ENCODE measurements around the gene CD300LB. TPM values are rescaled to one million over a fixed set of nuclear protein-coding genes. Genes with fewer than 3 reads are reported as not detected.
A peak's percentile ranks its signal among the peaks of the same experiment; 100 is the strongest.

CD300LB gene
- total and polyA plus RNA-seq, 3 donors from 2014 or later: 0.30 to 0.99 (median 0.71) TPM

DNA sequence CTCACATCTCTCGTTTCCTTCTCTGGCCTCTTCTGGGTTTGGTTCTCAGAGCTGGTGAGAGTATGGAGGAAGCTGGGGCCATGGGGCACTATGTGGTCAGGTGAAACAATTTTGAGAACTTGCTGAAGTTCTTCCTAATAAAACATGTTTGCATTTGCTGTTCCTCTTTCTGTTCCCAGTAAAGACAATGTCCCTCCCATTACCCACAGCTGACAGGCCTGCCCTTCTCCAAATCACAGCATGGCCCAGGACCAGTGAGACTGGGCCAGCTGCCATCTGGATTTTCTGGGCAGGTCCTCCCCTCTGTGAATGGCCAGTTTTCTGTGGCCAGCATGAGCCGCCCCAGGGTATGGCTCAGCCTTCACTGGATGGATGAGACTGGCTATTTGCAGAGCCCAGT is 36.1 kb upstream of the CD300LB start, which contains the start of gene CD300H:
TSS of gene CD300H (minus strand) at position 113 of the 400 bp plus-strand sequence.
- Histone ChIP-seq H3K9me3 (no peaks in the 10 kb centered on the region), H3K4me3 (no peak within 1 kb of the TSS), H3K4me1 (no peaks in the 10 kb centered on the region), H3K36me3 (ENCODE audit: low read depth, missing control alignments) (no peaks in the 10 kb centered on the region), H3K27me3 (no peaks in the 10 kb centered on the region), H3K27ac (no peak within 1 kb of the TSS)
- no peak for DNase-seq
- WGBS, 2 donors: 80 to 90% methylated on average over 2 of the region's 2 CpGs
- intact Hi-C loops (cut with DNase I; ENCODE audit: low total_unique reads): no loop called here
- no peak for TF ChIP-seq POLR2A (IDR thresholded peaks at IDR 0.05)
- TF ChIP-seq, protein P1, sequence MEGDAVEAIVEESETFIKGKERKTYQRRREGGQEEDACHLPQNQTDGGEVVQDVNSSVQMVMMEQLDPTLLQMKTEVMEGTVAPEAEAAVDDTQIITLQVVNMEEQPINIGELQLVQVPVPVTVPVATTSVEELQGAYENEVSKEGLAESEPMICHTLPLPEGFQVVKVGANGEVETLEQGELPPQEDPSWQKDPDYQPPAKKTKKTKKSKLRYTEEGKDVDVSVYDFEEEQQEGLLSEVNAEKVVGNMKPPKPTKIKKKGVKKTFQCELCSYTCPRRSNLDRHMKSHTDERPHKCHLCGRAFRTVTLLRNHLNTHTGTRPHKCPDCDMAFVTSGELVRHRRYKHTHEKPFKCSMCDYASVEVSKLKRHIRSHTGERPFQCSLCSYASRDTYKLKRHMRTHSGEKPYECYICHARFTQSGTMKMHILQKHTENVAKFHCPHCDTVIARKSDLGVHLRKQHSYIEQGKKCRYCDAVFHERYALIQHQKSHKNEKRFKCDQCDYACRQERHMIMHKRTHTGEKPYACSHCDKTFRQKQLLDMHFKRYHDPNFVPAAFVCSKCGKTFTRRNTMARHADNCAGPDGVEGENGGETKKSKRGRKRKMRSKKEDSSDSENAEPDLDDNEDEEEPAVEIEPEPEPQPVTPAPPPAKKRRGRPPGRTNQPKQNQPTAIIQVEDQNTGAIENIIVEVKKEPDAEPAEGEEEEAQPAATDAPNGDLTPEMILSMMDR (IDR thresholded peaks at IDR 0.05): no peak

DNA sequence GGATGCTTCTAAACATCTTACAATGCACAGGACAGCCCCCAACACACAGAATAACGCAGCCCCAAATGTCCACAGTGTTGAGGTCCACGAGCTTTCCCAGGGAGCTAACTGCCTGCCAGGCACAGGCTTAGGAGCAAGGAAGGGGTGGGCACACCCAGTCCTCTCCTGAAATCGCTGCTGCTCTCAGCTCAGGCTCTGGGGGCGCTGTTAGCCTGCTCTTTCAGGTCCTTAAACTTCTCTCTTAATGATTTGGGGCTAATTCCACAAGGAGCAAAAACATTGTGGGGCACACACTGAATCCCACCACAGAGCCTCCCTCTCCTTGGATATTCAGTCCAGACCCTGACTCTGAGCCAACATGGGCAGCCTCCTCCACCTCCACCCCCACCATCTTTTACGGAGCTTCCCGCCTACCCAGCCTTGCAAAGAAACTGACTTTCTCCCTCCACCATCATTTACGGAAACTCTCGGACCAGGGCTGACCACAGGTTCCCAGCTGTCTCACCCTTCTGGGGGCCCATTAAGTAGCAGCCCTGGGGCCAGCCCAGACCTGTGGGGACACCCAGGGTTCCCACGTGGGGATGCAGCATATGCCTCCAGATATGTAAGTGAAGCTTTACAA is 35.0 kb upstream of the CD300LB start:
- WGBS, 2 donors: 39 to 42% methylated on average over 9 of the region's 9 CpGs
- H3K4me3 ChIP-seq: no peak overlapping the region
- H3K36me3 ChIP-seq (ENCODE audit: low read depth, missing control alignments): no peaks in the 10 kb centered on the region
- no peaks in the 10 kb centered on the region for H3K27me3 ChIP-seq
- no peak overlapping the region for H3K27ac ChIP-seq
- intact Hi-C loops (cut with DNase I; ENCODE audit: low total_unique reads): no loop called here
- H3K4me1 ChIP-seq: no peaks in the 10 kb centered on the region
- TF ChIP-seq, protein P1 (IDR thresholded peaks at IDR 0.05): peak in 1 of 3 experiments; percentile 29
- TF ChIP-seq POLR2A (IDR thresholded peaks at IDR 0.05): no peak
- no peaks in the 10 kb centered on the region for H3K9me3 ChIP-seq
- peak; percentile 26 for DNase-seq

GRCh38 chr17:74565126-74565525 is 33.9 kb upstream of the CD300LB start:
- Histone ChIP-seq H3K27ac (no peak overlapping the region), H3K4me3 (no peak overlapping the region), H3K9me3 (no peaks in the 10 kb centered on the region), H3K4me1 (no peaks in the 10 kb centered on the region), H3K36me3 (ENCODE audit: low read depth, missing control alignments) (no peaks in the 10 kb centered on the region), H3K27me3 (no peaks in the 10 kb centered on the region)
- DNase-seq: no peak
- intact Hi-C loops (cut with DNase I; ENCODE audit: low total_unique reads): no loop called here
- TF ChIP-seq, protein P1 (IDR thresholded peaks at IDR 0.05): no peak
- TF ChIP-seq POLR2A (IDR thresholded peaks at IDR 0.05): no peak
- WGBS, 2 donors: 63 to 73% methylated on average over 5 of the region's 5 CpGs

GRCh38 chr17:74563358-74563757 is 32.1 kb upstream of the CD300LB start:
- intact Hi-C loops (cut with DNase I; ENCODE audit: low total_unique reads): no loop called here
- WGBS, 2 donors: 74 to 91% methylated on average over 1 of the region's 1 CpG
- H3K27ac ChIP-seq: no peak overlapping the region
- H3K4me3 ChIP-seq: no peak overlapping the region
- H3K4me1 ChIP-seq: no peaks in the 10 kb centered on the region
- no peaks in the 10 kb centered on the region for H3K9me3 ChIP-seq
- TF ChIP-seq POLR2A (IDR thresholded peaks at IDR 0.05): no peak
- TF ChIP-seq, protein P1 (IDR thresholded peaks at IDR 0.05): no peak
- no peak for DNase-seq
- no peaks in the 10 kb centered on the region for H3K36me3 ChIP-seq (ENCODE audit: low read depth, missing control alignments)
- H3K27me3 ChIP-seq: no peaks in the 10 kb centered on the region

DNA sequence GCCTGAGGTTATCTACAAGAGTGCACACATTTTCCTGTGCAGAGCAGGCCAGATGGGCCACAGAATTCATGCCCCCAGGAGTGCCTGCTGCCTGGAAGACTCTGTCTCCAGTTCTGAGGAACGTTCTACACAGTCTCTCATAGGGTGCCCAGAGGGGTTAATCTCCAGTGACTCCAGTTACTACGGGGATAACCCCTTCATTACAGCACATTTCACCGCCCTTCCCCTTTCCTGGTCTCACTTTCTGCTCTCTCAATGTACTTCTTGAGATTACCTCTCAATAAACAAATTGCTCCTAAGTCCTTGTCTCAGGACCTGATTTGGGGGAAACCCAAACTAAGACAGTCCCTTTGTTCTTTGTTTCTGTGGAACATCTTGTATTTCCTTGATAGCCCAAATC is 30.3 kb upstream of the CD300LB start:
- WGBS, 2 donors: 80 to 82% methylated on average over 3 of the region's 3 CpGs
- no peak overlapping the region for H3K27ac ChIP-seq
- no peaks in the 10 kb centered on the region for H3K9me3 ChIP-seq
- intact Hi-C loops (cut with DNase I; ENCODE audit: low total_unique reads): no loop called here
- H3K4me3 ChIP-seq: no peak overlapping the region
- H3K36me3 ChIP-seq (ENCODE audit: low read depth, missing control alignments): no peaks in the 10 kb centered on the region
- TF ChIP-seq, protein P1 (IDR thresholded peaks at IDR 0.05): no peak
- no peak for TF ChIP-seq POLR2A (IDR thresholded peaks at IDR 0.05)
- H3K4me1 ChIP-seq: no peaks in the 10 kb centered on the region
- no peak for DNase-seq
- H3K27me3 ChIP-seq: no peaks in the 10 kb centered on the region

Measured in testis (tissue), 3 donors.